ENCODE results near the gene SMIM32.

- no peak for TF ChIP-seq EZH2 (IDR thresholded peaks at IDR 0.05; ENCODE audit: borderline replicate concordance, low read depth, low read length, severe bottlenecking)
- no peak for TF ChIP-seq MYC (IDR thresholded peaks at IDR 0.05; ENCODE audit: low read depth, low read length)
- no peak for TF ChIP-seq POLR2AphosphoS5 (IDR thresholded peaks at IDR 0.05; ENCODE audit: insufficient read depth, low read depth, low read length)
- no peak for TF ChIP-seq CTCF (IDR thresholded peaks at IDR 0.05; ENCODE audit: extremely low read depth in 1 of 2, insufficient read depth in 1 of 2, low read depth in 1 of 2, low read length in 2 of 2)
- no peak for TF ChIP-seq POLR2A (IDR thresholded peaks at IDR 0.05; ENCODE audit: low read depth, low read length)
- no peak for TF ChIP-seq JUN (IDR thresholded peaks at IDR 0.05; ENCODE audit: borderline replicate concordance, insufficient read depth, insufficient read length, low read depth)
- TF ChIP-seq MAX (IDR thresholded peaks at IDR 0.05; ENCODE audit: insufficient read depth, insufficient read length): no peak
- TF ChIP-seq FOS (IDR thresholded peaks at IDR 0.05; ENCODE audit: borderline replicate concordance, insufficient read depth, low read length): no peak
Observed at GRCh38 chr5:136190091-136190720, 2.8 kb downstream of the SMIM32 start.

All from endothelial cell of umbilical vein (primary cell).